ENCODE results near the gene ABLIM1. TPM values are rescaled to one million over a fixed set of nuclear protein-coding genes. Genes with fewer than 3 reads are reported as not detected.

The ABLIM1 gene
- polyA plus RNA-seq, 1 donor from 2014 or later = 10.1 TPM

- H3K36me3 ChIP-seq (ENCODE audit: insufficient read depth, low read length) = no peaks in the 10 kb centered on the region
- H3K9ac ChIP-seq (ENCODE audit: low read length) = no peak overlapping the region
- H4K20me1 ChIP-seq (ENCODE audit: insufficient read depth) = no peaks in the 10 kb centered on the region
- no peaks in the 10 kb centered on the region for H3K9me3 ChIP-seq (ENCODE audit: low read length)
- no peaks in the 10 kb centered on the region for H3K27me3 ChIP-seq (ENCODE audit: insufficient read depth, low read depth, low read length)
- H3K4me3 ChIP-seq (ENCODE audit: low read length) = no peak overlapping the region
- H2AFZ ChIP-seq (ENCODE audit: low read depth, low read length) = no peak overlapping the region
- no peaks in the 10 kb centered on the region for H3F3A ChIP-seq (ENCODE audit: insufficient read depth, low read length, poor library complexity, severe bottlenecking)
- no peak overlapping the region for H3K4me2 ChIP-seq (ENCODE audit: low read length)
- no peaks in the 10 kb centered on the region for H3K79me2 ChIP-seq (replicated peaks; ENCODE audit: insufficient read depth, low read length)
- H3K27ac ChIP-seq (ENCODE audit: low read length) = no peak overlapping the region
- H3K9me2 ChIP-seq (ENCODE audit: insufficient read depth, low read length) = no peaks in the 10 kb centered on the region
- TF ChIP-seq CTCF (IDR thresholded peaks at IDR 0.05; ENCODE audit: poor library complexity, severe bottlenecking) = no peak
- no peak for TF ChIP-seq RAD21 (conservative IDR thresholded peaks at IDR 0.05)
- TF ChIP-seq EZH2 (IDR thresholded peaks at IDR 0.05; ENCODE audit: borderline replicate concordance, insufficient read depth, low read length, poor library complexity, severe bottlenecking) = no peak
- TF ChIP-seq POLR2AphosphoS5 (IDR thresholded peaks at IDR 0.05) = no peak
- no peak for TF ChIP-seq TAF1 (IDR thresholded peaks at IDR 0.05; ENCODE audit: low read depth)
- TF ChIP-seq REST (IDR thresholded peaks at IDR 0.05; ENCODE audit: borderline replicate concordance) = no peak
- no peak for TF ChIP-seq EP300 (conservative IDR thresholded peaks at IDR 0.05; ENCODE audit: poor library complexity, severe bottlenecking)
Measured at GRCh38 chr10:114444819-114445218, 213.3 kb downstream of the ABLIM1 start.

- Histone ChIP-seq H3K79me2 (replicated peaks; ENCODE audit: insufficient read depth, low read length) (no peaks in the 10 kb centered on the region), H3K9me2 (ENCODE audit: insufficient read depth, low read length) (no peaks in the 10 kb centered on the region), H3K4me3 (ENCODE audit: low read length) (no peak overlapping the region), H4K20me1 (ENCODE audit: insufficient read depth) (no peaks in the 10 kb centered on the region), H3K9me3 (ENCODE audit: low read length) (no peaks in the 10 kb centered on the region), H3K27me3 (ENCODE audit: insufficient read depth, low read depth, low read length) (no peaks in the 10 kb centered on the region), H3F3A (ENCODE audit: insufficient read depth, low read length, poor library complexity, severe bottlenecking) (no peaks in the 10 kb centered on the region), H3K27ac (ENCODE audit: low read length) (no peak overlapping the region), H3K36me3 (ENCODE audit: insufficient read depth, low read length) (no peaks in the 10 kb centered on the region), H2AFZ (ENCODE audit: low read depth, low read length) (no peak overlapping the region), H3K4me2 (ENCODE audit: low read length) (no peak overlapping the region), H3K9ac (ENCODE audit: low read length) (no peak overlapping the region)
- TF ChIP-seq CTCF (IDR thresholded peaks at IDR 0.05; ENCODE audit: poor library complexity, severe bottlenecking) = no peak
- no peak for TF ChIP-seq EP300 (conservative IDR thresholded peaks at IDR 0.05; ENCODE audit: poor library complexity, severe bottlenecking)
- TF ChIP-seq SMC3 (conservative IDR thresholded peaks at IDR 0.05; ENCODE audit: poor library complexity) = no peak
- no peak for TF ChIP-seq EZH2 (IDR thresholded peaks at IDR 0.05; ENCODE audit: borderline replicate concordance, insufficient read depth, low read length, poor library complexity, severe bottlenecking)
- TF ChIP-seq RAD21 (conservative IDR thresholded peaks at IDR 0.05) = no peak
- TF ChIP-seq TAF1 (IDR thresholded peaks at IDR 0.05; ENCODE audit: low read depth) = no peak
- TF ChIP-seq REST (IDR thresholded peaks at IDR 0.05; ENCODE audit: borderline replicate concordance) = no peak
Measured at GRCh38 chr10:114442091-114442630, 215.9 kb downstream of the ABLIM1 start.
